Thoracic aorta (tissue), 2 donors: ENCODE measurements around the gene CHST15. TPM values are rescaled to one million over a fixed set of nuclear protein-coding genes. Genes with fewer than 3 reads are reported as not detected.

Source experiments
- ATAC-seq: fragments of 150-250 bp; one replicate; pipeline ENCODE4 v1.8.0; 2017; ENCODE audit warnings: low read depth; ENCODE audit not compliant: insufficient number of reproducible peaks, low FRiP score
- DNase-seq: peaks from one replicate; pipeline ENCODE4 v3.0.0-alpha.2; 2020; ENCODE audit warnings: low spot score
- H3K27ac ChIP-seq, 2 donors: fragments of 200-600 bp; sonication (generic); 1 replicate in 1 of 2; 2 replicates in 1 of 2; pipeline ENCODE4 v1.5.1; 2016; ENCODE audit warnings: mild to moderate bottlenecking in 2 of 2, moderate library complexity in 2 of 2
- H3K27me3 ChIP-seq: fragments of 200-600 bp; sonication (generic); replicated peaks from 2 replicates; pipeline ENCODE4 v1.6.0; 2016; ENCODE audit warnings: mild to moderate bottlenecking; ENCODE audit not compliant: insufficient read depth
- H3K36me3 ChIP-seq: fragments of 200-600 bp; sonication (generic); one replicate; pipeline ENCODE4 v1.5.1; 2016
- H3K4me1 ChIP-seq, 2 donors: fragments of 200-600 bp; sonication (generic); 1 replicate in 1 of 2; 2 replicates in 1 of 2; pipeline versions ENCODE4 v1.5.1 to v1.6.0; 2016; ENCODE audit warnings: low read depth in 2 of 2, mild to moderate bottlenecking in 1 of 2; ENCODE audit not compliant: control insufficient read depth in 1 of 2
- H3K4me3 ChIP-seq: fragments of 200-600 bp; sonication (generic); 2 replicates; pipeline ENCODE4 v1.5.1; 2016; ENCODE audit warnings: mild to moderate bottlenecking
- H3K9me3 ChIP-seq: fragments of 200-600 bp; sonication (generic); 2 replicates; pipeline ENCODE4 v1.5.1; 2016
- CTCF ChIP-seq: fragments of 200-600 bp; sonication (generic); IDR thresholded peaks from one replicate; pipeline ENCODE4 v1.5.1; 2019; ENCODE audit warnings: antibody characterized with exemption
- total RNA-seq, 2 donors: library from RNA; depleted of rRNA; stranded (reverse); fragments of >200 nt; gene quantifications; one replicate each; pipeline versions ENCODE4 v1.1.0 to v1.2.3, GENCODE V29; 2016

CHST15 gene
- total RNA-seq, 2 donors from 2014 or later: 31.9 to 34.0 TPM

- Histone ChIP-seq H3K4me1 (no peaks in the 10 kb centered on the region), H3K27me3 (no peaks in the 10 kb centered on the region), H3K9me3 (no peaks in the 10 kb centered on the region), H3K27ac (no peak overlapping the region), H3K36me3 (no peaks in the 10 kb centered on the region), H3K4me3 (no peak overlapping the region)
- DNase-seq: no peak
- TF ChIP-seq CTCF: no peak
- ATAC-seq: no peak
Measured at GRCh38 chr10:124123156-124123555, 29.8 kb upstream of the CHST15 start.

- Histone ChIP-seq H3K36me3 (no peaks in the 10 kb centered on the region), H3K27ac (no peak overlapping the region), H3K9me3 (no peaks in the 10 kb centered on the region), H3K4me3 (no peak overlapping the region), H3K27me3 (no peaks in the 10 kb centered on the region), H3K4me1 (no peaks in the 10 kb centered on the region)
- ATAC-seq (no peak), DNase-seq (no peak)
- TF ChIP-seq CTCF: no peak
Measured at GRCh38 chr10:124122211-124122610, 28.8 kb upstream of the CHST15 start.

- no peak overlapping the region for H3K4me3 ChIP-seq
- H3K27ac ChIP-seq: no peak overlapping the region
- H3K36me3 ChIP-seq: no peaks in the 10 kb centered on the region
- ATAC-seq (no peak), DNase-seq (no peak)
- TF ChIP-seq CTCF: no peak
- H3K9me3 ChIP-seq: no peaks in the 10 kb centered on the region
- no peaks in the 10 kb centered on the region for H3K4me1 ChIP-seq
- no peaks in the 10 kb centered on the region for H3K27me3 ChIP-seq
Measured at GRCh38 chr10:124120410-124121061, 27.1 kb upstream of the CHST15 start.

- Histone ChIP-seq H3K27me3 (no peaks in the 10 kb centered on the region), H3K27ac (no peak overlapping the region), H3K36me3 (no peaks in the 10 kb centered on the region), H3K4me3 (no peak overlapping the region), H3K9me3 (no peaks in the 10 kb centered on the region), H3K4me1 (no peaks in the 10 kb centered on the region)
- no peak for DNase-seq
- TF ChIP-seq CTCF: no peak
- no peak for ATAC-seq
Measured at GRCh38 chr10:124119946-124120345, 26.5 kb upstream of the CHST15 start.

- H3K9me3 ChIP-seq: no peaks in the 10 kb centered on the region
- ATAC-seq: no peak
- H3K36me3 ChIP-seq: no peaks in the 10 kb centered on the region
- H3K27me3 ChIP-seq: no peaks in the 10 kb centered on the region
- no peak overlapping the region for H3K4me3 ChIP-seq
- TF ChIP-seq CTCF: no peak
- DNase-seq: no peak
- no peak overlapping the region for H3K27ac ChIP-seq
- no peaks in the 10 kb centered on the region for H3K4me1 ChIP-seq
Measured at GRCh38 chr10:124119216-124119615, 25.8 kb upstream of the CHST15 start.
